ENCODE data around the gene BLOC1S6. TPM values are rescaled to one million over a fixed set of nuclear protein-coding genes. Genes with fewer than 3 reads are reported as not detected.

Gene BLOC1S6
- total RNA-seq, 1 donor from 2014 or later: 54.4 TPM

- Mint-ChIP-seq H3K27me3 (ENCODE audit: low read depth) (peaks cover 49% of the 10 kb centered on the region), H3K4me1 (no peaks in the 10 kb centered on the region), H3K9me3 (no peaks in the 10 kb centered on the region), H3K4me3 (no peak overlapping the region), H3K27ac (ENCODE audit: unreplicated experiment) (no peak overlapping the region), H3K36me3 (ENCODE audit: low read depth) (no peaks in the 10 kb centered on the region)
- TF ChIP-seq CTCF (conservative IDR thresholded peaks at IDR 0.05): no peak
- no peak for DNase-seq (ENCODE audit: low read depth, low spot score)
Observed at GRCh38 chr15:45641374-45641781, 54.2 kb downstream of the BLOC1S6 start.

- no peak for DNase-seq (ENCODE audit: low read depth, low spot score)
- Mint-ChIP-seq H3K4me3 (no peak overlapping the region), H3K36me3 (ENCODE audit: low read depth) (no peaks in the 10 kb centered on the region), H3K27ac (ENCODE audit: unreplicated experiment) (no peak overlapping the region), H3K4me1 (no peaks in the 10 kb centered on the region), H3K27me3 (ENCODE audit: low read depth) (peaks cover 44% of the 10 kb centered on the region), H3K9me3 (no peaks in the 10 kb centered on the region)
- no peak for TF ChIP-seq CTCF (conservative IDR thresholded peaks at IDR 0.05)
Observed at GRCh38 chr15:45641999-45642932, 55.1 kb downstream of the BLOC1S6 start.

GRCh38 chr15:45644437-45644836 is 57.3 kb downstream of the BLOC1S6 start:
- H3K27me3 Mint-ChIP-seq (ENCODE audit: low read depth): peaks cover 35% of the 10 kb centered on the region
- H3K36me3 Mint-ChIP-seq (ENCODE audit: low read depth): no peaks in the 10 kb centered on the region
- no peaks in the 10 kb centered on the region for H3K4me1 Mint-ChIP-seq
- H3K9me3 Mint-ChIP-seq: no peaks in the 10 kb centered on the region
- no peak for TF ChIP-seq CTCF (conservative IDR thresholded peaks at IDR 0.05)
- no peak overlapping the region for H3K4me3 Mint-ChIP-seq
- no peak for DNase-seq (ENCODE audit: low read depth, low spot score)
- H3K27ac Mint-ChIP-seq (ENCODE audit: unreplicated experiment): no peak overlapping the region

GRCh38 chr15:45645026-45645980 is 58.1 kb downstream of the BLOC1S6 start:
- H3K9me3 Mint-ChIP-seq: peaks cover 2% of the 10 kb centered on the region
- DNase-seq (ENCODE audit: low read depth, low spot score): no peak
- H3K27me3 Mint-ChIP-seq (ENCODE audit: low read depth): peaks cover 26% of the 10 kb centered on the region
- H3K36me3 Mint-ChIP-seq (ENCODE audit: low read depth): no peaks in the 10 kb centered on the region
- H3K4me3 Mint-ChIP-seq: no peak overlapping the region
- no peak overlapping the region for H3K27ac Mint-ChIP-seq (ENCODE audit: unreplicated experiment)
- no peaks in the 10 kb centered on the region for H3K4me1 Mint-ChIP-seq
- TF ChIP-seq CTCF (conservative IDR thresholded peaks at IDR 0.05): no peak

GRCh38 chr15:45646220-45646619 is 59.0 kb downstream of the BLOC1S6 start:
- Mint-ChIP-seq H3K27me3 (ENCODE audit: low read depth) (peaks cover 19% of the 10 kb centered on the region), H3K9me3 (peaks cover 2% of the 10 kb centered on the region), H3K27ac (ENCODE audit: unreplicated experiment) (no peak overlapping the region), H3K4me1 (no peaks in the 10 kb centered on the region), H3K36me3 (ENCODE audit: low read depth) (no peaks in the 10 kb centered on the region), H3K4me3 (no peak overlapping the region)
- DNase-seq (ENCODE audit: low read depth, low spot score): no peak
- TF ChIP-seq CTCF (conservative IDR thresholded peaks at IDR 0.05): no peak

Data from neural crest cell (in vitro differentiated cells).